Measurements from ENCODE around the gene ACAA2.

ACAA2 gene

DNA sequence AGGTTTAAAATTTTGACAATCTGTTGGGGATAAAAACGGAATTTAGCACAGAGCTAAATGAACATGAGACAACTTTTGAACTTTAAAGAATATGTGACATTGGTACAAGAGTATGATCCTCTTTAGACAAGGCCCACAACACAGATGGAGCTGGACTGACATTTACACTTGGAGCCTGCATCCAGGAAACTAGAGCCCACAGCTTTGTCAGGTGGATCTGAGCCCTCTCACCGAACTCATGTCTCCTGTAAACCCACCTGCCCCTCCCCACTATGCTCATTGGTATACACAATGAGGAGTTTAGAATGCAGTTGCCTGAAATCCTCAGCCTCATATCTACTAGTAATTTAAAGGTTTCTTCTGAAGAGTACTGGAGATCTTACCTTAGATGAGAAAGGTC, 22.1 kb upstream of the ACAA2 start:
- no peak overlapping the region for H3K4me2 ChIP-seq (ENCODE audit: low read length)
- no peaks in the 10 kb centered on the region for H3K9me3 ChIP-seq (ENCODE audit: control insufficient read depth, insufficient read depth, low read length)
- no peak for TF ChIP-seq EZH2phosphoT487 (IDR thresholded peaks at IDR 0.05; ENCODE audit: borderline replicate concordance, low read length)
- TF ChIP-seq, protein P1, sequence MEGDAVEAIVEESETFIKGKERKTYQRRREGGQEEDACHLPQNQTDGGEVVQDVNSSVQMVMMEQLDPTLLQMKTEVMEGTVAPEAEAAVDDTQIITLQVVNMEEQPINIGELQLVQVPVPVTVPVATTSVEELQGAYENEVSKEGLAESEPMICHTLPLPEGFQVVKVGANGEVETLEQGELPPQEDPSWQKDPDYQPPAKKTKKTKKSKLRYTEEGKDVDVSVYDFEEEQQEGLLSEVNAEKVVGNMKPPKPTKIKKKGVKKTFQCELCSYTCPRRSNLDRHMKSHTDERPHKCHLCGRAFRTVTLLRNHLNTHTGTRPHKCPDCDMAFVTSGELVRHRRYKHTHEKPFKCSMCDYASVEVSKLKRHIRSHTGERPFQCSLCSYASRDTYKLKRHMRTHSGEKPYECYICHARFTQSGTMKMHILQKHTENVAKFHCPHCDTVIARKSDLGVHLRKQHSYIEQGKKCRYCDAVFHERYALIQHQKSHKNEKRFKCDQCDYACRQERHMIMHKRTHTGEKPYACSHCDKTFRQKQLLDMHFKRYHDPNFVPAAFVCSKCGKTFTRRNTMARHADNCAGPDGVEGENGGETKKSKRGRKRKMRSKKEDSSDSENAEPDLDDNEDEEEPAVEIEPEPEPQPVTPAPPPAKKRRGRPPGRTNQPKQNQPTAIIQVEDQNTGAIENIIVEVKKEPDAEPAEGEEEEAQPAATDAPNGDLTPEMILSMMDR (IDR thresholded peaks at IDR 0.05; ENCODE audit: low read depth, low read length, poor library complexity, severe bottlenecking) = no peak
- no peaks in the 10 kb centered on the region for H3K9me2 ChIP-seq (replicated peaks; ENCODE audit: control insufficient read depth, low read length)
- H3K27ac ChIP-seq (ENCODE audit: low read depth, low read length) = no peak overlapping the region
- peaks cover 15% of the 10 kb centered on the region for H3K27me3 ChIP-seq (ENCODE audit: control insufficient read depth, low read length)
- no peak overlapping the region for H3K4me3 ChIP-seq (ENCODE audit: low read length)
- H3K79me2 ChIP-seq (ENCODE audit: control insufficient read depth, low read length) = no peaks in the 10 kb centered on the region
- no peaks in the 10 kb centered on the region for H4K20me1 ChIP-seq (ENCODE audit: control insufficient read depth, insufficient read depth, low read depth, low read length)
- no peaks in the 10 kb centered on the region for H3K4me1 ChIP-seq (ENCODE audit: control insufficient read depth, low read length)
- no peaks in the 10 kb centered on the region for H3K36me3 ChIP-seq (ENCODE audit: control insufficient read depth, low read length)
- H3F3A ChIP-seq (ENCODE audit: control insufficient read depth, insufficient read depth) = no peaks in the 10 kb centered on the region

DNA sequence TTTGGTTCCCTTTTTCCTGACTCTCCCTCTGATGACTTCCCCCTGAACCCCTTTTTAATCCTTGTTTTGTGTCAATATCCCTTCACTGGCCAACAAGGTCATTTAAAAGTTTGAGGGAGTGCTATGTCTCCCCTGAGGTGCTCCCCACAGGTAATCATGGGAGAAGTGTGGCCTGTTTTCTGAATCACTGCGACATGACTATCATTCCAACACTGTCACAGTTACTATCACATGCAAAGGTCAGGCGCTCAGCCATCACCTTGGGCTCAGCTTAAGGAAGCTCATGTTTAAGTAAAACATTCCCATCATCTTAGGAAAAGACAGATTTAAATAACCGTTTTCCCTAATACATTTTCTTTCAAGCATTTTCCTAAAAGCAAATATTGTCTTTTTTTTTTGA, 20.9 kb upstream of the ACAA2 start:
- H3K36me3 ChIP-seq (ENCODE audit: control insufficient read depth, low read length) = no peaks in the 10 kb centered on the region
- H3K27me3 ChIP-seq (ENCODE audit: control insufficient read depth, low read length) = peaks cover 20% of the 10 kb centered on the region
- H3K9me3 ChIP-seq (ENCODE audit: control insufficient read depth, insufficient read depth, low read length) = no peaks in the 10 kb centered on the region
- H3K4me3 ChIP-seq (ENCODE audit: low read length) = no peak overlapping the region
- no peaks in the 10 kb centered on the region for H3K4me1 ChIP-seq (ENCODE audit: control insufficient read depth, low read length)
- H3K27ac ChIP-seq (ENCODE audit: low read depth, low read length) = no peak overlapping the region
- no peaks in the 10 kb centered on the region for H4K20me1 ChIP-seq (ENCODE audit: control insufficient read depth, insufficient read depth, low read depth, low read length)
- TF ChIP-seq, protein P1 (IDR thresholded peaks at IDR 0.05; ENCODE audit: low read depth, low read length, poor library complexity, severe bottlenecking) = no peak
- no peak for TF ChIP-seq EZH2phosphoT487 (IDR thresholded peaks at IDR 0.05; ENCODE audit: borderline replicate concordance, low read length)
- H3K4me2 ChIP-seq (ENCODE audit: low read length) = no peak overlapping the region
- H3K9me2 ChIP-seq (replicated peaks; ENCODE audit: control insufficient read depth, low read length) = no peaks in the 10 kb centered on the region
- no peaks in the 10 kb centered on the region for H3K79me2 ChIP-seq (ENCODE audit: control insufficient read depth, low read length)
- H3F3A ChIP-seq (ENCODE audit: control insufficient read depth, insufficient read depth) = no peaks in the 10 kb centered on the region

DNA sequence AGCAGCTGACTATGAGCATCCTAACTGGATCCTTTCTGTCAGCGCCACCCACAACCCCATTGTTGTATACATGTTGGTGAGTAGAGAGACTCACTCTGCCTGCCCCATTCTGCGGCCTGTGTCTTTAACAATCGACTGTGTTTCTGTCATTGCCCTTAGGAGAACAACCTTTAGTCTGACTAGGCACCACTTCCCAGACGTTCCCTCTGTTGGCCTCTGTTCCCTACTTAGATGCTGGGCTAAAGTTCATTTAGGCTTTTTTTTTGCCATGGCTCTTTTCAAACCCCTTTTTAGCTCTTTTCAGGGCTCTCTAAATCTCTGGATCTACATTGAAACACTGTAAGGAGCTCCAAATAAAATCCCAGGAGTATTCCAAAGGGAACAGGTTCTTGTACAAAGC, 20.5 kb upstream of the ACAA2 start:
- H3K4me3 ChIP-seq (ENCODE audit: low read length) = no peak overlapping the region
- H3F3A ChIP-seq (ENCODE audit: control insufficient read depth, insufficient read depth) = no peaks in the 10 kb centered on the region
- H3K4me1 ChIP-seq (ENCODE audit: control insufficient read depth, low read length) = no peaks in the 10 kb centered on the region
- H3K36me3 ChIP-seq (ENCODE audit: control insufficient read depth, low read length) = no peaks in the 10 kb centered on the region
- no peak overlapping the region for H3K27ac ChIP-seq (ENCODE audit: low read depth, low read length)
- no peaks in the 10 kb centered on the region for H3K9me2 ChIP-seq (replicated peaks; ENCODE audit: control insufficient read depth, low read length)
- H3K79me2 ChIP-seq (ENCODE audit: control insufficient read depth, low read length) = no peaks in the 10 kb centered on the region
- TF ChIP-seq EZH2phosphoT487 (IDR thresholded peaks at IDR 0.05; ENCODE audit: borderline replicate concordance, low read length) = no peak
- TF ChIP-seq, protein P1 (IDR thresholded peaks at IDR 0.05; ENCODE audit: low read depth, low read length, poor library complexity, severe bottlenecking) = no peak
- H4K20me1 ChIP-seq (ENCODE audit: control insufficient read depth, insufficient read depth, low read depth, low read length) = no peaks in the 10 kb centered on the region
- peaks cover 21% of the 10 kb centered on the region for H3K27me3 ChIP-seq (ENCODE audit: control insufficient read depth, low read length)
- no peak overlapping the region for H3K4me2 ChIP-seq (ENCODE audit: low read length)
- H3K9me3 ChIP-seq (ENCODE audit: control insufficient read depth, insufficient read depth, low read length) = no peaks in the 10 kb centered on the region
